ENCODE data around the gene ANP32A. TPM values are rescaled to one million over a fixed set of nuclear protein-coding genes. Genes with fewer than 3 reads are reported as not detected.

ANP32A gene
- total RNA-seq, result 100 to 1,000 TPM; 175 to 182 TPM

DNA sequence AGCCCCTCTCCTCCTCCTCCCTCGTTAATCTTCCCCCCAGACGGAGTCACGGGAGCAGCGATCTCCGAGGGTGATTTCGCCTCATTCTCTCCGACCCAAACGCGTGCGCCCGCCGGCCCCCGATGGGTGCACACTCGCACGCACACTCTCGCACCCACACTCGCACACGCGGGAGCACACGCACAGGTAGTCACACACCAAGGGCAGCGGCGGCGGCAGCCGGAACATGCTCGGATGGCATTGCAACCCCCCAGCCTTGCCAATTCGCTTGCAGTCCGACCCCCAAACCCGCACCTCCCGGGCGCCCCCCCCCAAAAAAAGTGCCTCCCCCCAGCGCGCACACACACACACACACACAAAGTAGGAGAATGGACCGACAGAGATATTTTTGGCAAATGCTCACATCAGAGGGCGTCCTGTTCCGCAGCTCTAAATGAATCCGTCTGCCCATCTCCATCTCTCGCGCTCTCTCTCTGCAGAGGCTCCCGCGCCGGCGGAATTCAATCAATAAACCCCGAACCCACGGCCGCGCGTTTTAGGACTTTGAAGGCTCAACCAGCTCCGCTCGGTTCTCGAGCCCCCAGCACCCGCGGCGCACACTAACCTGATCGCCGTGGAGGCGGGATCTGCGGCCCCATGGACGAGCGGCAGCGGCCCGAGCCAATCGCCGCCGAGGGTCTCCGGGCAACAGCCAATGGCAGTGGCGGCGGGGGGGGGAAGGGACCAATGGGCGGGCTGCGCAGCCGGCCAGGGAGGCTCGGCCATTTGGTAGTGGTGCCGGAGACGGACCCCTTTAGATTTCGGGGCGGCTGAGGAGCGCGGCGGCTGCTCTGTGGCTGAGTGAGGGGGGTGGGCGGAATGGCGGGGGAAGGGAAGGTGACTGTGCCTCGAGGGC lies at the start of gene ANP32A:
ANP32A (minus strand) TSS at position 601 of the 895 bp plus-strand sequence; CDS start at position 457, 144 bp downstream.

Small RNA genes within 50 kb of the gene (microRNA-seq; reads per million reads assigned to microRNA genes)
- gene MIR4312 (ENCODE audit: borderline microRNAs expressed, borderline replicate concordance), result not detected

Other genes starting within 250 kb of the ANP32A start
- gene CORO2B, start 241.9 kb downstream of the ANP32A start, total RNA-seq, result not detected
- 1 to 10 TPM in 1 of 2 experiments, under 1 TPM in 1; 0.68 to 1.0 TPM for gene SPESP1, start 109.6 kb upstream of the ANP32A start, total RNA-seq
- not detected for gene NOX5, start 193.8 kb upstream of the ANP32A start, total RNA-seq